ENCODE data around the gene BPIFA2.

BPIFA2 gene

GRCh38 chr20:33139467-33139866 lies 28.5 kb upstream of the BPIFA2 start:
- no peak for TF ChIP-seq CTCF (IDR thresholded peaks at IDR 0.05; ENCODE audit: borderline replicate concordance, insufficient read depth, low read depth, low read length)
- no peak overlapping the region for H3K4me3 ChIP-seq (ENCODE audit: low read depth, low read length)

GRCh38 chr20:33145521-33145920 lies 22.4 kb upstream of the BPIFA2 start:
- H3K4me3 ChIP-seq (ENCODE audit: low read depth, low read length) = no peak overlapping the region
- no peak for TF ChIP-seq CTCF (IDR thresholded peaks at IDR 0.05; ENCODE audit: borderline replicate concordance, insufficient read depth, low read depth, low read length)

GRCh38 chr20:33147299-33147698 lies 20.7 kb upstream of the BPIFA2 start:
- H3K4me3 ChIP-seq (ENCODE audit: low read depth, low read length) = no peak overlapping the region
- TF ChIP-seq CTCF (IDR thresholded peaks at IDR 0.05; ENCODE audit: borderline replicate concordance, insufficient read depth, low read depth, low read length) = no peak

- no peak overlapping the region for H3K4me3 ChIP-seq (ENCODE audit: low read depth, low read length)
- no peak for TF ChIP-seq CTCF (IDR thresholded peaks at IDR 0.05; ENCODE audit: borderline replicate concordance, insufficient read depth, low read depth, low read length)
These were observed 19.9 kb upstream of the BPIFA2 start for GRCh38 chr20:33148040-33148439.

- no peak for TF ChIP-seq CTCF (IDR thresholded peaks at IDR 0.05; ENCODE audit: borderline replicate concordance, insufficient read depth, low read depth, low read length)
- H3K4me3 ChIP-seq (ENCODE audit: low read depth, low read length) = no peak overlapping the region
These were observed 13.7 kb upstream of the BPIFA2 start for GRCh38 chr20:33154252-33154651.

GRCh38 chr20:33158637-33159385 lies 9.1 kb upstream of the BPIFA2 start:
- TF ChIP-seq CTCF (IDR thresholded peaks at IDR 0.05; ENCODE audit: borderline replicate concordance, insufficient read depth, low read depth, low read length) = no peak
- H3K4me3 ChIP-seq (ENCODE audit: low read depth, low read length) = no peak overlapping the region

GRCh38 chr20:33159713-33160112 lies 8.2 kb upstream of the BPIFA2 start:
- no peak overlapping the region for H3K4me3 ChIP-seq (ENCODE audit: low read depth, low read length)
- TF ChIP-seq CTCF (IDR thresholded peaks at IDR 0.05; ENCODE audit: borderline replicate concordance, insufficient read depth, low read depth, low read length) = no peak
